Large intestine (tissue), 3 donors: ENCODE measurements around the gene PER1. TPM values are rescaled to one million over a fixed set of nuclear protein-coding genes. Genes with fewer than 3 reads are reported as not detected.
A peak's percentile ranks its signal among the peaks of the same experiment; 100 is the strongest.

ENCODE experiments used
- DNase-seq, 2 donors: peaks; one replicate each; pipeline versions ENCODE4 v3.0.0 to v3.0.0-alpha.2; 2013
- H3K27ac ChIP-seq: one replicate; pipeline ENCODE4 v1.5.1; 2013; ENCODE audit warnings: low read length
- H3K27me3 ChIP-seq: 2 replicates; pipeline ENCODE4 v1.6.1; 2013; ENCODE audit warnings: low read length; ENCODE audit not compliant: control insufficient read depth, insufficient read depth
- H3K36me3 ChIP-seq: 2 replicates; pipeline ENCODE4 v1.6.1; 2013; ENCODE audit warnings: low read length; ENCODE audit not compliant: control insufficient read depth, insufficient read depth
- H3K4me1 ChIP-seq: one replicate; pipeline ENCODE4 v1.6.1; 2013; ENCODE audit warnings: low read length; ENCODE audit not compliant: control insufficient read depth, insufficient read depth
- H3K4me3 ChIP-seq: one replicate; pipeline ENCODE4 v1.5.1; 2013; ENCODE audit warnings: low read length
- H3K9me3 ChIP-seq: one replicate; pipeline ENCODE4 v1.6.1; 2013; ENCODE audit warnings: mild to moderate bottlenecking, low read depth, low read length, moderate library complexity; ENCODE audit not compliant: control insufficient read depth
- WGBS: methylation state at CpG from one replicate; pipeline ENCODE4 v1.1.5; 2013; ENCODE audit warnings: low lambda C conversion rate; ENCODE audit not compliant: insufficient coverage; 5-methylcytosine and 5-hydroxymethylcytosine counted together
- polyA plus RNA-seq: library from polyadenylated mRNA; unstranded; fragments of 120-200 nt; gene quantifications from one replicate; pipeline ENCODE4 v1.2.1, GENCODE V29; 2013

Gene PER1
- polyA plus RNA-seq, 1 donor, result 27.2 TPM

- peak overlapping the region; percentile 25 for H3K4me3 ChIP-seq
- no peak for DNase-seq
- peak overlapping the region; percentile 98 for H3K27ac ChIP-seq
- peaks cover 13% of the 10 kb centered on the region for H3K4me1 ChIP-seq
- no peaks in the 10 kb centered on the region for H3K9me3 ChIP-seq
- H3K27me3 ChIP-seq, result no peaks in the 10 kb centered on the region
- no CpG with 5 or more reads among the region's 7 CpGs for WGBS
- H3K36me3 ChIP-seq, result peaks cover 33% of the 10 kb centered on the region
Measured at GRCh38 chr17:8138374-8138671, 13.9 kb downstream of the PER1 start.

GRCh38 chr17:8137645-8138373 is 14.4 kb downstream of the PER1 start:
- 53% methylated on average over 3 of the region's 21 CpGs for WGBS
- H3K27ac ChIP-seq, result peak overlapping the region; percentile 98
- DNase-seq, result no peak
- H3K36me3 ChIP-seq, result peaks cover 29% of the 10 kb centered on the region
- H3K4me1 ChIP-seq, result peaks cover 13% of the 10 kb centered on the region
- H3K9me3 ChIP-seq, result no peaks in the 10 kb centered on the region
- H3K27me3 ChIP-seq, result no peaks in the 10 kb centered on the region
- peak overlapping the region; percentile 25 for H3K4me3 ChIP-seq

DNA sequence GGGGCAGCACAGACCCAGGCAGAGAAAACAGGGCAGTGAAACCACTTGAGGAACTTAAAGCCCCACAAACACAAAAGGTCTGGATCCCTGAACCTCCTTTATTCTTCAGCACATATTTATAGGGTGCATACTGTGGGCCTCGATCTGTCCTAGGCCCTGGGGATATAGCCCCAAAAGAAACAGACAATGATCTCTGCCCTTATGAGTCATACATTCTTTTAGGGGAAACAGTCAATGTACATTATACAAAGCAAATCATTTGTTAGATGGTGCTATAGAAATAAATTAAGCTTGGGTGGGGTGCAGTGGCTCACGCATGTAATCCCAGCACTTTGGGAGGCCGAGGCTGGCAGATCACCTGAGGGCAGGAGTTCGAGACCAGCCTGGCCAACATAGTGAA is 18.3 kb downstream of the PER1 start:
- peaks cover 19% of the 10 kb centered on the region for H3K27me3 ChIP-seq
- no CpG with 5 or more reads among the region's 4 CpGs for WGBS
- DNase-seq, result no peak
- peaks cover 10% of the 10 kb centered on the region for H3K4me1 ChIP-seq
- no peaks in the 10 kb centered on the region for H3K9me3 ChIP-seq
- H3K27ac ChIP-seq, result no peak overlapping the region
- H3K4me3 ChIP-seq, result no peak overlapping the region
- no peaks in the 10 kb centered on the region for H3K36me3 ChIP-seq

DNA sequence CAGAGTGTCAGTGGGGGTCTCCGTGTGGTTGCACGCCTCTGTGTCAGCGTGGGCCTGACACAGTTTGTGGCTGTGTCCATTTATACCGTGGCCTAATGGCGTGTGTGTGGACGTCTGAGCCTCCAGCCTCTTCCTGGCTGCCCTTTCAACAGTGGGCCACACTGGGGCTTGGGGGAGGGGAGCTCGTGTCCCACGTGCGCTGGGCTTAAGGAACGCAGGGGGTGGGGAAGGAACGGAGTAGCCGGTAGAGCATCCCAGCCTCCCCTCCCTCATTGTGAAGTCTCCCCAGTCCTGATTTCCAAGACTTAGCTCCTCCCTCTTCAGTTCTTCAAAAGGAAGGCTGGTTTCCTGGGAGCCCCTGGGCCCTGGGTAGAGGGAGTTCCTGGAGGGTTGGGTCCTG is 18.8 kb downstream of the PER1 start:
- no peaks in the 10 kb centered on the region for H3K9me3 ChIP-seq
- peaks cover 24% of the 10 kb centered on the region for H3K27me3 ChIP-seq
- H3K36me3 ChIP-seq, result no peaks in the 10 kb centered on the region
- no peak for DNase-seq
- no CpG with 5 or more reads among the region's 12 CpGs for WGBS
- H3K4me1 ChIP-seq, result peaks cover 9% of the 10 kb centered on the region
- no peak overlapping the region for H3K27ac ChIP-seq
- H3K4me3 ChIP-seq, result no peak overlapping the region

- DNase-seq, result no peak
- WGBS, result no CpG with 5 or more reads among the region's 3 CpGs
- H3K9me3 ChIP-seq, result no peaks in the 10 kb centered on the region
- peaks cover 30% of the 10 kb centered on the region for H3K27me3 ChIP-seq
- no peak overlapping the region for H3K27ac ChIP-seq
- H3K36me3 ChIP-seq, result no peaks in the 10 kb centered on the region
- H3K4me1 ChIP-seq, result no peaks in the 10 kb centered on the region
- H3K4me3 ChIP-seq, result no peak overlapping the region
Measured at GRCh38 chr17:8131844-8132441, 20.3 kb downstream of the PER1 start.

- Histone ChIP-seq H3K4me3 (no peak overlapping the region), H3K27me3 (peaks cover 52% of the 10 kb centered on the region), H3K4me1 (peaks cover 22% of the 10 kb centered on the region), H3K9me3 (no peaks in the 10 kb centered on the region), H3K27ac (no peak overlapping the region), H3K36me3 (no peaks in the 10 kb centered on the region)
- no peak for DNase-seq
- WGBS, result 60% methylated on average over 3 of the region's 14 CpGs
Measured at GRCh38 chr17:8128125-8128784, 23.9 kb downstream of the PER1 start.

- Histone ChIP-seq H3K36me3 (no peaks in the 10 kb centered on the region), H3K27me3 (peaks cover 65% of the 10 kb centered on the region), H3K4me1 (peaks cover 36% of the 10 kb centered on the region), H3K9me3 (peaks cover 4% of the 10 kb centered on the region), H3K4me3 (peak overlapping the region; percentile 61), H3K27ac (peak overlapping the region; percentile 55)
- 0% methylated on average over 3 of the region's 45 CpGs for WGBS
- DNase-seq, result peak in 1 of 2 donors; percentile 72
Measured at GRCh38 chr17:8126491-8127066, 25.6 kb downstream of the PER1 start.

- Histone ChIP-seq H3K4me1 (peaks cover 38% of the 10 kb centered on the region), H3K9me3 (peaks cover 4% of the 10 kb centered on the region), H3K4me3 (peak overlapping the region; percentile 61), H3K27me3 (peaks cover 65% of the 10 kb centered on the region), H3K27ac (no peak overlapping the region), H3K36me3 (no peaks in the 10 kb centered on the region)
- DNase-seq, result peak in 1 of 2 donors; percentile 27
- 0% methylated on average over 7 of the region's 35 CpGs for WGBS
Measured at GRCh38 chr17:8125947-8126490, 26.2 kb downstream of the PER1 start.

GRCh38 chr17:8125154-8125946 is 26.9 kb downstream of the PER1 start:
- Histone ChIP-seq H3K36me3 (no peaks in the 10 kb centered on the region), H3K4me3 (peak overlapping the region; percentile 61), H3K9me3 (peaks cover 4% of the 10 kb centered on the region), H3K27me3 (peaks cover 71% of the 10 kb centered on the region), H3K27ac (no peak overlapping the region), H3K4me1 (peaks cover 45% of the 10 kb centered on the region)
- 0% methylated on average over 2 of the region's 40 CpGs for WGBS
- peak in 1 of 2 donors; percentile 67 for DNase-seq
